Keratinocyte (primary cell): ENCODE results near the gene PCP2. TPM values are rescaled to one million over a fixed set of nuclear protein-coding genes. Genes with fewer than 3 reads are reported as not detected.

Source experiments
- DNase-seq: peaks from one replicate; pipeline ENCODE4 v3.0.0-alpha.2; 2011; ENCODE audit warnings: low read depth, missing footprints, low spot score
- FAIRE-seq: peaks from 2 replicates; lab custom pipeline; 2011; peaks lifted over from hg19 to GRCh38; lab: Jason Lieb, UNC
- H2AFZ ChIP-seq: 2 replicates; pipeline ENCODE4 v1.6.0; 2012; ENCODE audit warnings: low read length, control low read depth, inconsistent platforms; ENCODE audit not compliant: control insufficient read depth
- H3K27ac ChIP-seq: 2 replicates; pipeline ENCODE4 v1.5.1; 2011; ENCODE audit warnings: low read length; ENCODE audit not compliant: control insufficient read depth, insufficient read depth
- H3K27me3 ChIP-seq: 3 replicates; pipeline ENCODE4 v1.6.0; 2011; ENCODE audit warnings: low read length; ENCODE audit not compliant: control insufficient read depth, insufficient read depth; ENCODE audit errors: extremely low read depth
- H3K36me3 ChIP-seq, 2 experiments: 2 replicates in 1 of 2; 3 replicates in 1 of 2; pipeline ENCODE4 v1.5.1; 2011; ENCODE audit warnings: low read length in 2 of 2, mild to moderate bottlenecking in 1 of 2; ENCODE audit not compliant: control insufficient read depth in 2 of 2, insufficient read depth in 2 of 2; ENCODE audit errors: extremely low read depth in 1 of 2
- H3K4me1 ChIP-seq: 3 replicates; pipeline ENCODE4 v1.5.1; 2011; ENCODE audit warnings: low read length; ENCODE audit not compliant: control insufficient read depth, insufficient read depth; ENCODE audit errors: extremely low read depth
- H3K4me2 ChIP-seq: 3 replicates; pipeline ENCODE4 v1.6.0; 2011; ENCODE audit warnings: low read depth, low read length; ENCODE audit not compliant: control insufficient read depth, insufficient read depth; ENCODE audit errors: extremely low read depth
- H3K4me3 ChIP-seq, 3 experiments: fragments of 200-600 bp in 1 of 3; sonication (generic) in 1 of 3; 2 replicates in 2 of 3; 3 replicates in 1 of 3; pipeline ENCODE4 v1.5.1; 2011 to 2016; ENCODE audit warnings: low read length in 3 of 3, mild to moderate bottlenecking in 3 of 3, control low read depth in 2 of 3, inconsistent platforms in 1 of 3, low read depth in 1 of 3, mixed read lengths in 1 of 3, mixed run types in 1 of 3, moderate library complexity in 1 of 3; ENCODE audit not compliant: control insufficient read depth in 2 of 3, insufficient read depth in 2 of 3; ENCODE audit errors: extremely low read depth in 1 of 3
- H3K79me2 ChIP-seq: 2 replicates; pipeline ENCODE4 v1.6.0; 2012; ENCODE audit warnings: low read length; ENCODE audit not compliant: control insufficient read depth, insufficient read depth
- H3K9ac ChIP-seq: 3 replicates; pipeline ENCODE4 v1.6.0; 2011; ENCODE audit warnings: low read length; ENCODE audit not compliant: control insufficient read depth, insufficient read depth; ENCODE audit errors: extremely low read depth
- H3K9me1 ChIP-seq: 3 replicates; pipeline ENCODE4 v1.6.0; 2011; ENCODE audit warnings: low read length; ENCODE audit not compliant: control insufficient read depth, insufficient read depth; ENCODE audit errors: extremely low read depth
- H3K9me3 ChIP-seq: 2 replicates; pipeline ENCODE4 v1.5.1; 2012; ENCODE audit warnings: low read depth, low read length; ENCODE audit not compliant: control insufficient read depth
- H4K20me1 ChIP-seq: 3 replicates; pipeline ENCODE4 v1.6.0; 2011; ENCODE audit warnings: low read length; ENCODE audit not compliant: control insufficient read depth, insufficient read depth; ENCODE audit errors: extremely low read depth
- EZH2 ChIP-seq: IDR thresholded peaks from one replicate; pipeline ENCODE4 v1.6.1; 2012; ENCODE audit warnings: inconsistent platforms, mild to moderate bottlenecking, low read length, moderate library complexity
- dilution Hi-C: fragments of 300-500 bp; cut with MboI; formaldehyde crosslinking; loops from one replicate; pipeline ENCODE4 v1.7.0; 2020; ENCODE audit warnings: low sequenced_read_pairs; ENCODE audit not compliant: extremely low pct_ligation_motif_present
- polyA plus RNA-seq, 5 experiments: library from polyadenylated mRNA; depleted of rRNA in 3 of 5; stranded (reverse) in 3 of 5; stranded (forward) in 1 of 5; unstranded in 1 of 5; fragments of >200 nt; gene quantifications; 1 replicate in 1 of 5; 2 replicates in 3 of 5; 3 replicates in 1 of 5; pipeline versions ENCODE4 v1.2.1 to v1.2.3, GENCODE V29; 2011 to 2012; ENCODE audit warnings: missing spikeins in 2 of 5, low read depth in 1 of 5, low replicate concordance in 1 of 5
- TF ChIP-seq, protein P1 (sequence below), 3 experiments: IDR thresholded peaks in 1 of 3; conservative IDR thresholded peaks in 1 of 3; optimal IDR thresholded peaks in 1 of 3; 2 replicates in 2 of 3; 3 replicates in 1 of 3; pipeline versions ENCODE3 to v1.5.1; 2011; ENCODE audit warnings: low read length in 3 of 3, mild to moderate bottlenecking in 3 of 3, moderate library complexity in 2 of 3, control low read depth in 1 of 3, inconsistent platforms in 1 of 3; ENCODE audit not compliant: insufficient read depth in 2 of 3; ENCODE audit errors: extremely low read depth in 1 of 3

PCP2 gene
- polyA plus RNA-seq, 1 donor (not counting 4 experiments of a cell fraction or from before 2014, with no cell fraction given) = not detected

DNA sequence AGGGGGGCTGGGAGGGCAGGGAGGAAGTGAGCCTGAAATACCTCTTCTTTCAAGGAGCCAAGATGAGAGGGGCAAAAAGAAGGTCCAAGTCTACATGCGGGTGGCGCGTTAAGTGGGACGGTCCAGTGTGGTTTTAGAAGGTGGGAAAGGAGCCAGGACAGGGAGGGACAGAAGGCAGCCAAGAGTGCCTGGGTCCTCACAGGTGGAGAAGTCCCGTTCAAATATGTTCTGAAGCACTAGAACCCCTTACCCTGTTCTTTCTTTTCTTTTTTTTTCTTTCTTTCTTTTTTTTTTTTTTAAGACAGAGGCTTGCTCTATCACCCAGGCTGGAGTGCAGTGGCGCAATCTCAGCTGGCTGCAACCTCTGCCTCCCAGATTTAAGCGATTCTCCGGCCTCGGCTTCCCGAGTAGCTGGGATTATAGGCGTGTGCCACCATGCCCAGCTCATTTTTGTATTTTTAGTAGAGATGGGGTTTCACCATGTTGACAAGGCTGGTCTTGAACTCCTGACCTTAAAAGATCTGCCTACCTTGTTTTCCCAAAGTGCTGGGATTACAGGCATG lies 30.5 kb downstream of the PCP2 start:
- peaks cover 2% of the 10 kb centered on the region for H3K79me2 ChIP-seq
- H3K4me2 ChIP-seq = no peak overlapping the region
- H3K4me1 ChIP-seq = peaks cover 3% of the 10 kb centered on the region
- H3K9me1 ChIP-seq = no peaks in the 10 kb centered on the region
- H3K9ac ChIP-seq = no peak overlapping the region
- FAIRE-seq (no peak), DNase-seq (no peak)
- peaks cover 0 to 8% of the 10 kb centered on the region in 2 experiments for H3K36me3 ChIP-seq
- TF ChIP-seq, protein P1, sequence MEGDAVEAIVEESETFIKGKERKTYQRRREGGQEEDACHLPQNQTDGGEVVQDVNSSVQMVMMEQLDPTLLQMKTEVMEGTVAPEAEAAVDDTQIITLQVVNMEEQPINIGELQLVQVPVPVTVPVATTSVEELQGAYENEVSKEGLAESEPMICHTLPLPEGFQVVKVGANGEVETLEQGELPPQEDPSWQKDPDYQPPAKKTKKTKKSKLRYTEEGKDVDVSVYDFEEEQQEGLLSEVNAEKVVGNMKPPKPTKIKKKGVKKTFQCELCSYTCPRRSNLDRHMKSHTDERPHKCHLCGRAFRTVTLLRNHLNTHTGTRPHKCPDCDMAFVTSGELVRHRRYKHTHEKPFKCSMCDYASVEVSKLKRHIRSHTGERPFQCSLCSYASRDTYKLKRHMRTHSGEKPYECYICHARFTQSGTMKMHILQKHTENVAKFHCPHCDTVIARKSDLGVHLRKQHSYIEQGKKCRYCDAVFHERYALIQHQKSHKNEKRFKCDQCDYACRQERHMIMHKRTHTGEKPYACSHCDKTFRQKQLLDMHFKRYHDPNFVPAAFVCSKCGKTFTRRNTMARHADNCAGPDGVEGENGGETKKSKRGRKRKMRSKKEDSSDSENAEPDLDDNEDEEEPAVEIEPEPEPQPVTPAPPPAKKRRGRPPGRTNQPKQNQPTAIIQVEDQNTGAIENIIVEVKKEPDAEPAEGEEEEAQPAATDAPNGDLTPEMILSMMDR (optimal IDR thresholded peaks at IDR 0.05 in 1 of 3, IDR thresholded peaks at IDR 0.05 in 1 of 3, conservative IDR thresholded peaks at IDR 0.05 in 1 of 3; ENCODE audit: extremely low read depth in 1 of 3, insufficient read depth in 2 of 3, low read length in 3 of 3) = no peak
- TF ChIP-seq EZH2 = no peak
- no peak overlapping the region for H3K27ac ChIP-seq
- H2AFZ ChIP-seq = no peak overlapping the region
- no peak overlapping the region for H3K4me3 ChIP-seq
- no peaks in the 10 kb centered on the region for H3K9me3 ChIP-seq
- H4K20me1 ChIP-seq = peaks cover 2% of the 10 kb centered on the region
- dilution Hi-C loops = no loop called here
- no peaks in the 10 kb centered on the region for H3K27me3 ChIP-seq

DNA sequence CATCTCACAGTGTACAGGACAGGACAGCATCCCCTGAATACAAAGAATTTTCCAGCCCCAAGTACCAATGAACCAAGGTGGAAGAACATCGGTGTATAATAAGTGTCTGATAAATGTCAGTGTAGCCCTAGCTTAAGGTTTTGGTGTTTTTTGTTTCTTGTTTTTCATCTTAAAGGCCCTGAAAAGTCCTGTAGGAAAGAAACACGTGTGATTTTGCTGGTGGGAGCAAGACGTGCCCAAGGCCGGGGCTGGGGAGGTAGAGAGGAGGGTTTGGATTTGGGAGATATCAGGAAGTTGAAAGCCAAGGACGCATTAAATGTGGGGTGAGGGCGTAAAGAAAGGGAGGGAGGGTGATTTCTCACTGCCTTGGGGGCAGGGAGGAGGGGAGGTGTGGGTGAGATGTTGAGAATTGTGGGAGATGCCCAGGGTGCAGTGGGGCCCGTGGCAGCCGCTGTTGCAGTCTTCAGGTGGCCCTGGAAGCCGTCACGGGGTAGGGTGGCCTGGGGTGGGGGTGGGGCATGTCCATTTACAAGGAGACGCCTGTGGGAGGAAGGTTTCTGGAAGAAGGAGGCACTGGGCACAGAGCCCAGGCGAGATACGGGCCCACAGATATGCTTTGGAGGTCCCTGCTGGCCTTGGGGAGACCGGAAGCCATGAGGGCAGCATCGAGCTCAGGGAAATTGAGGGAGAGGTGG lies 31.1 kb downstream of the PCP2 start:
- peaks cover 4% of the 10 kb centered on the region for H3K9me1 ChIP-seq
- no peaks in the 10 kb centered on the region for H3K27me3 ChIP-seq
- TF ChIP-seq EZH2 = no peak
- TF ChIP-seq, protein P1 (optimal IDR thresholded peaks at IDR 0.05 in 1 of 3, IDR thresholded peaks at IDR 0.05 in 1 of 3, conservative IDR thresholded peaks at IDR 0.05 in 1 of 3; ENCODE audit: extremely low read depth in 1 of 3, insufficient read depth in 2 of 3, low read length in 3 of 3) = no peak
- H2AFZ ChIP-seq = no peak overlapping the region
- no peak overlapping the region for H3K9ac ChIP-seq
- H3K27ac ChIP-seq = no peak overlapping the region
- dilution Hi-C loops = no loop called here
- H3K79me2 ChIP-seq = peaks cover 2% of the 10 kb centered on the region
- FAIRE-seq = no peak
- H3K9me3 ChIP-seq = no peaks in the 10 kb centered on the region
- peaks cover 5% of the 10 kb centered on the region for H3K4me1 ChIP-seq
- H3K4me2 ChIP-seq = no peak overlapping the region
- no peak for DNase-seq
- peaks cover 0 to 7% of the 10 kb centered on the region in 2 experiments for H3K36me3 ChIP-seq
- peaks cover 8% of the 10 kb centered on the region for H4K20me1 ChIP-seq
- H3K4me3 ChIP-seq = no peak overlapping the region
